Smooth muscle cell (in vitro differentiated cells): Measurements from ENCODE around the gene PPFIA1. TPM values are rescaled to one million over a fixed set of nuclear protein-coding genes. Genes with fewer than 3 reads are reported as not detected.

Experiments
- DNase-seq: peaks from one replicate; lab custom pipeline; 2025; ENCODE audit not compliant: unreplicated experiment; lab: John Stamatoyannopoulos, UW
- H2AFZ ChIP-seq: fragments of 200-600 bp; sonication (generic); 2 replicates; pipeline ENCODE4 v1.6.0; 2016; ENCODE audit warnings: antibody characterized with exemption, low read depth, mild to moderate bottlenecking
- H3F3A ChIP-seq: fragments of 200-600 bp; sonication (generic); 2 replicates; pipeline ENCODE4 v1.6.0; 2017; ENCODE audit warnings: antibody characterized with exemption, low read depth
- H3K27ac ChIP-seq: fragments of 200-600 bp; sonication (generic); 2 replicates; pipeline ENCODE4 v1.5.1; 2016; ENCODE audit warnings: low read depth, mild to moderate bottlenecking
- H3K27me3 ChIP-seq: fragments of 200-600 bp; sonication (generic); 2 replicates; pipeline ENCODE4 v1.6.1; 2016; ENCODE audit warnings: low read depth, mild to moderate bottlenecking
- H3K36me3 ChIP-seq: fragments of 200-600 bp; sonication (generic); 2 replicates; pipeline ENCODE4 v1.5.1; 2016; ENCODE audit warnings: low read depth
- H3K4me1 ChIP-seq: fragments of 200-600 bp; sonication (generic); 2 replicates; pipeline ENCODE4 v1.5.1; 2016; ENCODE audit warnings: low read depth
- H3K4me2 ChIP-seq: fragments of 200-600 bp; sonication (generic); 2 replicates; pipeline ENCODE4 v1.6.0; 2016; ENCODE audit warnings: mild to moderate bottlenecking
- H3K4me3 ChIP-seq: fragments of 200-600 bp; sonication (generic); 2 replicates; pipeline ENCODE4 v1.5.1; 2016; ENCODE audit warnings: mild to moderate bottlenecking
- H3K79me2 ChIP-seq: fragments of 200-600 bp; sonication (generic); 2 replicates; pipeline ENCODE4 v1.6.0; 2016; ENCODE audit warnings: low read depth, mild to moderate bottlenecking
- H3K9ac ChIP-seq: fragments of 200-600 bp; sonication (generic); 2 replicates; pipeline ENCODE4 v1.6.0; 2016; ENCODE audit warnings: low read depth
- H3K9me3 ChIP-seq: fragments of 200-600 bp; sonication (generic); replicated peaks from 2 replicates; pipeline ENCODE4 v1.5.1; 2016; ENCODE audit warnings: low read depth
- H4K20me1 ChIP-seq: fragments of 200-600 bp; sonication (generic); 2 replicates; pipeline ENCODE4 v1.6.0; 2016; ENCODE audit warnings: low read depth
- WGBS: methylation state at CpG from one replicate; pipeline ENCODE4 v1.1.7; 2016; ENCODE audit warnings: low lambda C conversion rate; 5-methylcytosine and 5-hydroxymethylcytosine counted together
- polyA plus RNA-seq: library from polyadenylated mRNA; unstranded; fragments of >200 nt; fragmentation: Nextera tagmentation; extraction: Ambion mirVana; gene quantifications from 2 replicates; pipeline ENCODE4 v1.2.1, GENCODE V29; 2016
- total RNA-seq: library from RNA; depleted of rRNA; stranded (reverse); fragments of >200 nt; gene quantifications from 2 replicates; pipeline ENCODE4 v1.2.3, GENCODE V29; 2014
- TF ChIP-seq, protein P1 (sequence below): fragments of 200-600 bp; sonication (generic); IDR thresholded peaks from 2 replicates; pipeline ENCODE4 v1.5.1; 2017; ENCODE audit warnings: borderline replicate concordance, mild to moderate bottlenecking, antibody characterized with exemption; ENCODE audit not compliant: insufficient read depth, poor library complexity, severe bottlenecking

Gene PPFIA1
- total and polyA plus RNA-seq, 2 experiments from 2014 or later = 23.8 to 48.2 TPM

GRCh38 chr11:70427436-70427835 is 156.9 kb downstream of the PPFIA1 start:
- no peaks in the 10 kb centered on the region for H3F3A ChIP-seq
- no peak overlapping the region for H3K27ac ChIP-seq
- WGBS = 98% methylated on average over 11 of the region's 11 CpGs
- no peaks in the 10 kb centered on the region for H3K27me3 ChIP-seq
- H3K4me1 ChIP-seq = no peaks in the 10 kb centered on the region
- H3K9ac ChIP-seq = no peak overlapping the region
- no peak overlapping the region for H3K4me2 ChIP-seq
- TF ChIP-seq, protein P1, sequence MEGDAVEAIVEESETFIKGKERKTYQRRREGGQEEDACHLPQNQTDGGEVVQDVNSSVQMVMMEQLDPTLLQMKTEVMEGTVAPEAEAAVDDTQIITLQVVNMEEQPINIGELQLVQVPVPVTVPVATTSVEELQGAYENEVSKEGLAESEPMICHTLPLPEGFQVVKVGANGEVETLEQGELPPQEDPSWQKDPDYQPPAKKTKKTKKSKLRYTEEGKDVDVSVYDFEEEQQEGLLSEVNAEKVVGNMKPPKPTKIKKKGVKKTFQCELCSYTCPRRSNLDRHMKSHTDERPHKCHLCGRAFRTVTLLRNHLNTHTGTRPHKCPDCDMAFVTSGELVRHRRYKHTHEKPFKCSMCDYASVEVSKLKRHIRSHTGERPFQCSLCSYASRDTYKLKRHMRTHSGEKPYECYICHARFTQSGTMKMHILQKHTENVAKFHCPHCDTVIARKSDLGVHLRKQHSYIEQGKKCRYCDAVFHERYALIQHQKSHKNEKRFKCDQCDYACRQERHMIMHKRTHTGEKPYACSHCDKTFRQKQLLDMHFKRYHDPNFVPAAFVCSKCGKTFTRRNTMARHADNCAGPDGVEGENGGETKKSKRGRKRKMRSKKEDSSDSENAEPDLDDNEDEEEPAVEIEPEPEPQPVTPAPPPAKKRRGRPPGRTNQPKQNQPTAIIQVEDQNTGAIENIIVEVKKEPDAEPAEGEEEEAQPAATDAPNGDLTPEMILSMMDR = no peak
- DNase-seq = no peak
- peaks cover 4% of the 10 kb centered on the region for H3K36me3 ChIP-seq
- H3K79me2 ChIP-seq = peaks cover 2% of the 10 kb centered on the region
- H3K4me3 ChIP-seq = no peak overlapping the region
- no peak overlapping the region for H2AFZ ChIP-seq
- no peaks in the 10 kb centered on the region for H3K9me3 ChIP-seq
- peaks cover 98% of the 10 kb centered on the region for H4K20me1 ChIP-seq

- no peaks in the 10 kb centered on the region for H3K79me2 ChIP-seq
- H3K9ac ChIP-seq = no peak overlapping the region
- H3K4me1 ChIP-seq = no peaks in the 10 kb centered on the region
- H2AFZ ChIP-seq = no peak overlapping the region
- H3K4me3 ChIP-seq = no peak overlapping the region
- H3K9me3 ChIP-seq = no peaks in the 10 kb centered on the region
- no peak for DNase-seq
- H3K36me3 ChIP-seq = peaks cover 11% of the 10 kb centered on the region
- H3K27me3 ChIP-seq = no peaks in the 10 kb centered on the region
- TF ChIP-seq, protein P1 = no peak
- peaks cover 91% of the 10 kb centered on the region for H4K20me1 ChIP-seq
- H3K27ac ChIP-seq = no peak overlapping the region
- no peak overlapping the region for H3K4me2 ChIP-seq
- H3F3A ChIP-seq = no peaks in the 10 kb centered on the region
- WGBS = 98% methylated on average over 18 of the region's 18 CpGs
Measured at GRCh38 chr11:70428701-70429427, 158.4 kb downstream of the PPFIA1 start.

DNA sequence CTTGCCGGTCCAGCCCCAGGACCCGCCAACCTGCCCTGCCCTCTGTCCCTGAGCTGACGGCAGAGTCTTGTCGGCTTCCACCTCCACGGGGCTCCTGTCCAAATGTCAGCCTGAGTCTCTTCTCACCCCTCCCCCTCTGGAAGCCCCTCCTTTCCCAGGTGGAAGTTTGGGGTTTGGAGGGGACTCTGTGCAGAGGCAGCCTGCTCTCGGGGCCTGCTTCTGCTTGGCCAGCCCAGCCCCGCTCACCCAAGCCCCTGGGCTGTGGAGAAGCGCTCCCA is 158.9 kb downstream of the PPFIA1 start:
- Histone ChIP-seq H3K4me2 (no peak overlapping the region), H3K4me3 (no peak overlapping the region), H3K27ac (no peak overlapping the region), H2AFZ (no peak overlapping the region), H3K79me2 (no peaks in the 10 kb centered on the region), H3K4me1 (no peaks in the 10 kb centered on the region), H3K27me3 (no peaks in the 10 kb centered on the region), H3F3A (no peaks in the 10 kb centered on the region), H3K36me3 (peaks cover 11% of the 10 kb centered on the region), H3K9ac (no peak overlapping the region), H3K9me3 (no peaks in the 10 kb centered on the region), H4K20me1 (peaks cover 87% of the 10 kb centered on the region)
- WGBS = 92% methylated on average over 8 of the region's 8 CpGs
- DNase-seq = no peak
- TF ChIP-seq, protein P1 = no peak
